ENCODE data around the gene UNC45B.

The UNC45B gene

GRCh38 chr17:35210741-35211140, 63.1 kb downstream of the UNC45B start:
- Histone ChIP-seq H3K9me3 (ENCODE audit: insufficient read depth, low read length) (no peaks in the 10 kb centered on the region), H3F3A (ENCODE audit: insufficient read depth) (no peaks in the 10 kb centered on the region), H3K9me2 (replicated peaks; ENCODE audit: insufficient read depth, low read length) (no peaks in the 10 kb centered on the region), H3K36me3 (ENCODE audit: low read length) (no peaks in the 10 kb centered on the region), H3K27ac (ENCODE audit: low read depth, low read length) (no peak overlapping the region), H3K27me3 (ENCODE audit: low read length) (no peaks in the 10 kb centered on the region), H3K4me3 (ENCODE audit: insufficient read depth, low read length, poor library complexity, severe bottlenecking) (no peak overlapping the region), H4K20me1 (ENCODE audit: low read depth, low read length) (no peaks in the 10 kb centered on the region), H3K9ac (ENCODE audit: low read length) (no peak overlapping the region), H2AFZ (ENCODE audit: low read depth, low read length, severe bottlenecking) (no peak overlapping the region), H3K4me2 (ENCODE audit: low read depth, low read length, poor library complexity, severe bottlenecking) (no peak overlapping the region), H3K79me2 (ENCODE audit: insufficient read depth, low read length) (no peaks in the 10 kb centered on the region)
- TF ChIP-seq, protein P1, sequence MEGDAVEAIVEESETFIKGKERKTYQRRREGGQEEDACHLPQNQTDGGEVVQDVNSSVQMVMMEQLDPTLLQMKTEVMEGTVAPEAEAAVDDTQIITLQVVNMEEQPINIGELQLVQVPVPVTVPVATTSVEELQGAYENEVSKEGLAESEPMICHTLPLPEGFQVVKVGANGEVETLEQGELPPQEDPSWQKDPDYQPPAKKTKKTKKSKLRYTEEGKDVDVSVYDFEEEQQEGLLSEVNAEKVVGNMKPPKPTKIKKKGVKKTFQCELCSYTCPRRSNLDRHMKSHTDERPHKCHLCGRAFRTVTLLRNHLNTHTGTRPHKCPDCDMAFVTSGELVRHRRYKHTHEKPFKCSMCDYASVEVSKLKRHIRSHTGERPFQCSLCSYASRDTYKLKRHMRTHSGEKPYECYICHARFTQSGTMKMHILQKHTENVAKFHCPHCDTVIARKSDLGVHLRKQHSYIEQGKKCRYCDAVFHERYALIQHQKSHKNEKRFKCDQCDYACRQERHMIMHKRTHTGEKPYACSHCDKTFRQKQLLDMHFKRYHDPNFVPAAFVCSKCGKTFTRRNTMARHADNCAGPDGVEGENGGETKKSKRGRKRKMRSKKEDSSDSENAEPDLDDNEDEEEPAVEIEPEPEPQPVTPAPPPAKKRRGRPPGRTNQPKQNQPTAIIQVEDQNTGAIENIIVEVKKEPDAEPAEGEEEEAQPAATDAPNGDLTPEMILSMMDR (IDR thresholded peaks at IDR 0.05; ENCODE audit: insufficient read depth, low read length, poor library complexity, severe bottlenecking) = no peak
- TF ChIP-seq EZH2phosphoT487 (conservative IDR thresholded peaks at IDR 0.05; ENCODE audit: low read length) = no peak

DNA sequence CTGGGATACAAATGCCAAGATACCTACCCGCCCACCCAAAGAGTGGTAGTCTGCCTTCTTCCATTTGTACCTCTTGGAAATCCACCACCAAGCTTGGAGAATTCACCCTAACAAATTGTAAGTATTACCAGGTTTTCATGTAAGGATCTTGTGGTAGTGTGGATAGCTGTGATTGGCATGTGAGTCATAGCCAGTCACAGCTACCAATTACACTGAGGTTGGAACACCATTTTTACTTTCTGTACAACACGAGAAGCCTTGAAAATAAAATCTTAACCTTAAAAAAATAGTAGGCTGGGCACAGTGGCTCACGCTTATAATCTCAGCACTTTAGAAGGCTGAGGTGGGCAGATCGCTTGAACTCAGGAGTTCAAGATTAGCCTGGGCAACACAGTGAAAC, 65.1 kb downstream of the UNC45B start:
- Histone ChIP-seq H3K27ac (ENCODE audit: low read depth, low read length) (no peak overlapping the region), H3K36me3 (ENCODE audit: low read length) (no peaks in the 10 kb centered on the region), H3K9me3 (ENCODE audit: insufficient read depth, low read length) (no peaks in the 10 kb centered on the region), H4K20me1 (ENCODE audit: low read depth, low read length) (no peaks in the 10 kb centered on the region), H3K27me3 (ENCODE audit: low read length) (no peaks in the 10 kb centered on the region), H3K9me2 (replicated peaks; ENCODE audit: insufficient read depth, low read length) (no peaks in the 10 kb centered on the region), H3K79me2 (ENCODE audit: insufficient read depth, low read length) (no peaks in the 10 kb centered on the region), H3F3A (ENCODE audit: insufficient read depth) (no peaks in the 10 kb centered on the region), H2AFZ (ENCODE audit: low read depth, low read length, severe bottlenecking) (no peak overlapping the region), H3K9ac (ENCODE audit: low read length) (no peak overlapping the region), H3K4me2 (ENCODE audit: low read depth, low read length, poor library complexity, severe bottlenecking) (no peak overlapping the region), H3K4me3 (ENCODE audit: insufficient read depth, low read length, poor library complexity, severe bottlenecking) (no peak overlapping the region)
- no peak for TF ChIP-seq EZH2phosphoT487 (conservative IDR thresholded peaks at IDR 0.05; ENCODE audit: low read length)
- TF ChIP-seq, protein P1 (IDR thresholded peaks at IDR 0.05; ENCODE audit: insufficient read depth, low read length, poor library complexity, severe bottlenecking) = no peak

GRCh38 chr17:35213412-35213940, 65.9 kb downstream of the UNC45B start:
- TF ChIP-seq, protein P1 (IDR thresholded peaks at IDR 0.05; ENCODE audit: insufficient read depth, low read length, poor library complexity, severe bottlenecking) = no peak
- TF ChIP-seq EZH2phosphoT487 (conservative IDR thresholded peaks at IDR 0.05; ENCODE audit: low read length) = no peak
- no peak overlapping the region for H3K27ac ChIP-seq (ENCODE audit: low read depth, low read length)
- H3K4me2 ChIP-seq (ENCODE audit: low read depth, low read length, poor library complexity, severe bottlenecking) = no peak overlapping the region
- H3F3A ChIP-seq (ENCODE audit: insufficient read depth) = no peaks in the 10 kb centered on the region
- no peaks in the 10 kb centered on the region for H3K27me3 ChIP-seq (ENCODE audit: low read length)
- no peak overlapping the region for H3K9ac ChIP-seq (ENCODE audit: low read length)
- H4K20me1 ChIP-seq (ENCODE audit: low read depth, low read length) = no peaks in the 10 kb centered on the region
- no peak overlapping the region for H2AFZ ChIP-seq (ENCODE audit: low read depth, low read length, severe bottlenecking)
- no peaks in the 10 kb centered on the region for H3K9me3 ChIP-seq (ENCODE audit: insufficient read depth, low read length)
- H3K9me2 ChIP-seq (replicated peaks; ENCODE audit: insufficient read depth, low read length) = no peaks in the 10 kb centered on the region
- no peak overlapping the region for H3K4me3 ChIP-seq (ENCODE audit: insufficient read depth, low read length, poor library complexity, severe bottlenecking)
- no peaks in the 10 kb centered on the region for H3K79me2 ChIP-seq (ENCODE audit: insufficient read depth, low read length)
- H3K36me3 ChIP-seq (ENCODE audit: low read length) = no peaks in the 10 kb centered on the region
